Hypothalamus (tissue), 51 donors: ENCODE data around the gene BEST2.
"Not testable (repeated sequence)": the region's sequence is repeated elsewhere in the genome, so short reads cannot be mapped to it uniquely, and the experiment has no call there.

Experiments
- DNase-seq, 51 donors: peaks; one replicate each; lab custom pipeline; 2025; lab: John Stamatoyannopoulos, UW

The BEST2 gene

GRCh38 chr19:12796146-12797071 lies 44.8 kb downstream of the BEST2 start:
- peak in 45 of 51 donors; percentile 15 to 80 (median 52) for DNase-seq

GRCh38 chr19:12797141-12797587 lies 45.6 kb downstream of the BEST2 start:
- DNase-seq, result no peak

- not testable (repeated sequence) for DNase-seq
These were observed 46.0 kb downstream of the BEST2 start for GRCh38 chr19:12797607-12798006.

- DNase-seq, result no peak
These were observed 48.3 kb downstream of the BEST2 start for GRCh38 chr19:12799742-12800465.

GRCh38 chr19:12800466-12800770 lies 48.8 kb downstream of the BEST2 start:
- no peak for DNase-seq

GRCh38 chr19:12800923-12801465 lies 49.4 kb downstream of the BEST2 start:
- peak in 9 of 51 donors; percentile 21 to 50 (median 30) for DNase-seq

GRCh38 chr19:12801466-12802266 lies 50.1 kb downstream of the BEST2 start, which contains the start of the genes PRDX2 and THSD8:
Gene PRDX2 (minus strand): TSS chr19:12801800. CDS start chr19:12801261, 539 bp downstream.
Gene THSD8 (plus strand): TSS chr19:12802069. CDS start chr19:12802072, 3 bp downstream.
- peak in 44 of 51 donors; percentile 23 to 85 (median 70) for DNase-seq

- no peak for DNase-seq
These were observed 50.9 kb downstream of the BEST2 start for GRCh38 chr19:12802267-12803106.

- no peak for DNase-seq
These were observed 52.5 kb downstream of the BEST2 start for GRCh38 chr19:12804051-12804450.

- DNase-seq, result peak in 48 of 51 donors; percentile 17 to 92 (median 78)
These were observed 54.9 kb downstream of the BEST2 start, which contains the start of gene RNASEH2A for GRCh38 chr19:12806242-12807081. Gene RNASEH2A (plus strand): TSS chr19:12806584. CDS start chr19:12806674, 90 bp downstream.
